ENCODE data around the gene PCIF1.

The PCIF1 gene

DNA sequence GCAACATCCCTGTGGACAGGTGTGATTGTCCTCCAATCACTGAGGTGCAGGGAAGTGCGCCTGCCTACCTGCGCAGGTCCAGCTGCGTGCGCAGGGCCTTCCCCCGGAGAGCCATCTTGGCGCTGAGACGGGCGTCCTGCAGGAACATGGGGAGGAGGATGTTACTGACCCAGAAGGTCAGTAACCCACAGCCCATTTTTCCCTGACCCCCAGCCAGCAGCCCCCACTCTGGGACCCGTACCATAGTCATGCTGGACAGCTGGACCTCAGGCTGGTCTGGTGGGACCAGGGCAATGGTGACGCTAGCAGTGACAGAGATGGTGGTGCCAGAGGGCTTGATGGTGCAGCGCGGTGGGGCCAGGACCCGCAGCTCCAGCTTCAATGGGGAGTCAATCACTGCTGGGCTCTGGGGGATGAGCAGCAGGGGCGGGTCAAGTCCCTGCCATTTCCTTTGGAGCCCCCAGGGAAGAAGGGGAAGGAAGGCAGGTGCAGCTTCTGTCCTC, 32.2 kb upstream of the PCIF1 start:
- Histone ChIP-seq H3K4me2 (ENCODE audit: low read length) (no peak overlapping the region), H3K9ac (ENCODE audit: low read length) (no peak overlapping the region), H3K4me3 (ENCODE audit: low read length) (no peak overlapping the region), H4K20me1 (ENCODE audit: insufficient read depth, low read length) (no peaks in the 10 kb centered on the region), H3K27me3 (ENCODE audit: low read depth, low read length) (no peaks in the 10 kb centered on the region), H3K4me1 (ENCODE audit: low read length) (no peaks in the 10 kb centered on the region), H2AFZ (ENCODE audit: low read depth, low read length) (no peak overlapping the region), H3K36me3 (replicated peaks; ENCODE audit: low read depth, low read length) (peaks cover 12% of the 10 kb centered on the region), H3K27ac (ENCODE audit: low read length) (no peak overlapping the region), H3K79me2 (ENCODE audit: low read length) (no peaks in the 10 kb centered on the region), H3K9me3 (ENCODE audit: insufficient read depth, low read length) (no peaks in the 10 kb centered on the region)
- no peak for TF ChIP-seq EZH2phosphoT487 (IDR thresholded peaks at IDR 0.05; ENCODE audit: low read depth)
- TF ChIP-seq, protein P1, sequence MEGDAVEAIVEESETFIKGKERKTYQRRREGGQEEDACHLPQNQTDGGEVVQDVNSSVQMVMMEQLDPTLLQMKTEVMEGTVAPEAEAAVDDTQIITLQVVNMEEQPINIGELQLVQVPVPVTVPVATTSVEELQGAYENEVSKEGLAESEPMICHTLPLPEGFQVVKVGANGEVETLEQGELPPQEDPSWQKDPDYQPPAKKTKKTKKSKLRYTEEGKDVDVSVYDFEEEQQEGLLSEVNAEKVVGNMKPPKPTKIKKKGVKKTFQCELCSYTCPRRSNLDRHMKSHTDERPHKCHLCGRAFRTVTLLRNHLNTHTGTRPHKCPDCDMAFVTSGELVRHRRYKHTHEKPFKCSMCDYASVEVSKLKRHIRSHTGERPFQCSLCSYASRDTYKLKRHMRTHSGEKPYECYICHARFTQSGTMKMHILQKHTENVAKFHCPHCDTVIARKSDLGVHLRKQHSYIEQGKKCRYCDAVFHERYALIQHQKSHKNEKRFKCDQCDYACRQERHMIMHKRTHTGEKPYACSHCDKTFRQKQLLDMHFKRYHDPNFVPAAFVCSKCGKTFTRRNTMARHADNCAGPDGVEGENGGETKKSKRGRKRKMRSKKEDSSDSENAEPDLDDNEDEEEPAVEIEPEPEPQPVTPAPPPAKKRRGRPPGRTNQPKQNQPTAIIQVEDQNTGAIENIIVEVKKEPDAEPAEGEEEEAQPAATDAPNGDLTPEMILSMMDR (IDR thresholded peaks at IDR 0.05; ENCODE audit: low read depth, low read length), result no peak

- Histone ChIP-seq H3K4me1 (ENCODE audit: low read length) (peaks cover 2% of the 10 kb centered on the region; the same call in 1 of the 2 replicates), H3K36me3 (replicated peaks; ENCODE audit: low read depth, low read length) (peaks cover 2% of the 10 kb centered on the region)
These were observed 29.6 kb upstream of the PCIF1 start for GRCh38 chr20:45904583-45905504.

DNA sequence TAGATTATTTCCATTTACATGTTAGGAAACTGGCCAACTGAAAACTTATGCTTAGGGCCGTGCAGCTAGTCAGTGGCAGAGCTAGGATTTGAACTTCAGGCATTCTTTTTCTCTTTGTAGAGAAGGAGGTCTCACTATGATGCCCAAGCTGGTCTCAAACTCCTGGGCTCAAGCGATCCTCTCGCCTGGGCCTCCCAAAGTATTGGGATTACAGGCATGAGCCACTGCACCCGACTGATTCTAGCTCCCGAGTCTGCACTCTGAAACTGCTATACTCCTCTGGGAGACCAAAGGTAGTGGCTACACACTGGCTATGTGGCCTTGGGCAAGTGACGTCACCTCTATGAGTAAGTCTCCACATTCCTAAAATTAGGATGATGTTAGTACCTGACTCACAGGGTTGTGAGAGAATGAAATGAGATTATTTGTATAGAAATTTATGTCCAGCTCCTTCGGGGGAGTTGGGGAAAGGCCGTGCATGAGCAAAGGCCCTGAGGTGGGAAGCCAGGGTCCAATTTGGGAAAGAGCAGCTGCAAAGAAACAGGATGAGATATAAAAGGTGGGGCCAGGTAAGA, 28.9 kb upstream of the PCIF1 start:
- Histone ChIP-seq H3K9me3 (ENCODE audit: insufficient read depth, low read length) (no peaks in the 10 kb centered on the region), H3K4me3 (ENCODE audit: low read length) (no peak overlapping the region), H3K4me2 (ENCODE audit: low read length) (no peak overlapping the region), H3K79me2 (ENCODE audit: low read length) (no peaks in the 10 kb centered on the region), H3K27me3 (ENCODE audit: low read depth, low read length) (no peaks in the 10 kb centered on the region), H3K36me3 (replicated peaks; ENCODE audit: low read depth, low read length) (peaks cover 2% of the 10 kb centered on the region), H2AFZ (ENCODE audit: low read depth, low read length) (no peak overlapping the region), H3K4me1 (ENCODE audit: low read length) (peaks cover 6% of the 10 kb centered on the region; the same call in 1 of the 2 replicates), H4K20me1 (ENCODE audit: insufficient read depth, low read length) (no peaks in the 10 kb centered on the region), H3K27ac (ENCODE audit: low read length) (no peak overlapping the region), H3K9ac (ENCODE audit: low read length) (no peak overlapping the region)
- TF ChIP-seq, protein P1 (IDR thresholded peaks at IDR 0.05; ENCODE audit: low read depth, low read length), result no peak
- no peak for TF ChIP-seq EZH2phosphoT487 (IDR thresholded peaks at IDR 0.05; ENCODE audit: low read depth)

More at GRCh38 chr20:45904583-45905504, 29.6 kb upstream of the PCIF1 start:
- Histone ChIP-seq H3K4me3 (ENCODE audit: low read length) (no peak overlapping the region), H3K9ac (ENCODE audit: low read length) (no peak overlapping the region), H3K4me2 (ENCODE audit: low read length) (no peak overlapping the region), H3K79me2 (ENCODE audit: low read length) (no peaks in the 10 kb centered on the region), H3K27me3 (ENCODE audit: low read depth, low read length) (no peaks in the 10 kb centered on the region), H3K9me3 (ENCODE audit: insufficient read depth, low read length) (no peaks in the 10 kb centered on the region), H2AFZ (ENCODE audit: low read depth, low read length) (no peak overlapping the region), H4K20me1 (ENCODE audit: insufficient read depth, low read length) (no peaks in the 10 kb centered on the region), H3K27ac (ENCODE audit: low read length) (no peak overlapping the region)
- TF ChIP-seq, protein P1 (IDR thresholded peaks at IDR 0.05; ENCODE audit: low read depth, low read length), result no peak
- TF ChIP-seq EZH2phosphoT487 (IDR thresholded peaks at IDR 0.05; ENCODE audit: low read depth), result no peak

Measured in OCI-LY3 (cell line).